Breast epithelium (tissue), 3 donors: ENCODE data around the gene PRKAR1B.

Experiments
- CTCF ChIP-seq, 3 donors: fragments of 450-650 bp; IDR thresholded peaks; one replicate each; pipeline ENCODE4 v1.5.1; 2016 to 2017; ENCODE audit warnings: antibody characterized with exemption in 3 of 3, mild to moderate bottlenecking in 3 of 3, moderate library complexity in 3 of 3
- POLR2A ChIP-seq: fragments of 450-650 bp; IDR thresholded peaks from one replicate; pipeline ENCODE4 v1.6.1; 2016; ENCODE audit warnings: antibody characterized with exemption, mild to moderate bottlenecking, moderate library complexity
- POLR2AphosphoS5 ChIP-seq, 3 donors: sonication (generic); formaldehyde crosslinking; IDR thresholded peaks; one replicate each; pipeline ENCODE4 v1.6.1; 2017; ENCODE audit warnings: antibody characterized with exemption in 3 of 3

GRCh38 chr7:610531-611280 lies 116.4 kb downstream of the PRKAR1B start:
- TF ChIP-seq POLR2AphosphoS5 (IDR thresholded peaks at IDR 0.05) = no peak
- no peak for TF ChIP-seq CTCF (IDR thresholded peaks at IDR 0.05)
- no peak for TF ChIP-seq POLR2A
